ENCODE results near the gene TMEM120B.
A peak's percentile ranks its signal among the peaks of the same experiment; 100 is the strongest.
"Not testable (repeated sequence)": the region's sequence is repeated elsewhere in the genome, so short reads cannot be mapped to it uniquely, and the experiment has no call there.

The TMEM120B gene

GRCh38 chr12:121776190-121777098 is 63.9 kb downstream of the TMEM120B start:
- DNase-seq, result peak; percentile 96

GRCh38 chr12:121778567-121779421 is 66.2 kb downstream of the TMEM120B start:
- DNase-seq, result no peak

GRCh38 chr12:121779422-121779895 is 66.9 kb downstream of the TMEM120B start:
- no peak for DNase-seq

GRCh38 chr12:121780429-121780828 is 67.9 kb downstream of the TMEM120B start:
- no peak for DNase-seq

- no peak for DNase-seq
Observed at GRCh38 chr12:121781484-121781997, 69.0 kb downstream of the TMEM120B start.

- DNase-seq, result peak; percentile 88
Observed at GRCh38 chr12:121781998-121782979, 69.7 kb downstream of the TMEM120B start.

GRCh38 chr12:121783766-121784165 is 71.2 kb downstream of the TMEM120B start:
- no peak for DNase-seq

- DNase-seq, result no peak
Observed at GRCh38 chr12:121784460-121784859, 71.9 kb downstream of the TMEM120B start.

- DNase-seq, result peak; percentile 78
Observed at GRCh38 chr12:121786440-121786825, 73.9 kb downstream of the TMEM120B start.

GRCh38 chr12:121787063-121788025 is 74.8 kb downstream of the TMEM120B start:
- peak; percentile 85 for DNase-seq

- DNase-seq, result no peak
Observed at GRCh38 chr12:121788176-121788818, 75.7 kb downstream of the TMEM120B start.

GRCh38 chr12:121789233-121789781 is 76.8 kb downstream of the TMEM120B start:
- peak; percentile 82 for DNase-seq

- DNase-seq, result peak; percentile 98
Observed at GRCh38 chr12:121789800-121790728, 77.5 kb downstream of the TMEM120B start.

GRCh38 chr12:121790785-121791184 is 78.2 kb downstream of the TMEM120B start:
- DNase-seq, result not testable (repeated sequence)

- DNase-seq, result peak; percentile 81
Observed at GRCh38 chr12:121791671-121792551, 79.4 kb downstream of the TMEM120B start.

GRCh38 chr12:121792607-121793439 is 80.3 kb downstream of the TMEM120B start:
- DNase-seq, result peak; percentile 86

- peak; percentile 90 for DNase-seq
Observed at GRCh38 chr12:121793440-121793837, 80.9 kb downstream of the TMEM120B start, which contains the start of gene RHOF. TSS of gene RHOF (minus strand) at chr12:121793688. CDS start at chr12:121793633, 55 bp downstream.

Measured in activated effector memory CD4-positive, alpha-beta T cell treated with anti-CD3 and anti-CD28 coated beads, Interleukin-2, amount 50 U/mL, for 16 hours (primary cell).